Keratinocyte (primary cell): ENCODE data around the gene IFRD2. TPM values are rescaled to one million over a fixed set of nuclear protein-coding genes. Genes with fewer than 3 reads are reported as not detected.

Source experiments
- DNase-seq: peaks from one replicate; pipeline ENCODE4 v3.0.0-alpha.2; 2011; ENCODE audit warnings: low read depth, missing footprints, low spot score
- FAIRE-seq: peaks from 2 replicates; lab custom pipeline; 2011; peaks lifted over from hg19 to GRCh38; lab: Jason Lieb, UNC
- H2AFZ ChIP-seq: 2 replicates; pipeline ENCODE4 v1.6.0; 2012; ENCODE audit warnings: low read length, control low read depth, inconsistent platforms; ENCODE audit not compliant: control insufficient read depth
- H3K27ac ChIP-seq: 2 replicates; pipeline ENCODE4 v1.5.1; 2011; ENCODE audit warnings: low read length; ENCODE audit not compliant: control insufficient read depth, insufficient read depth
- H3K27me3 ChIP-seq: 3 replicates; pipeline ENCODE4 v1.6.0; 2011; ENCODE audit warnings: low read length; ENCODE audit not compliant: control insufficient read depth, insufficient read depth; ENCODE audit errors: extremely low read depth
- H3K36me3 ChIP-seq, 2 experiments: 2 replicates in 1 of 2; 3 replicates in 1 of 2; pipeline ENCODE4 v1.5.1; 2011; ENCODE audit warnings: low read length in 2 of 2, mild to moderate bottlenecking in 1 of 2; ENCODE audit not compliant: control insufficient read depth in 2 of 2, insufficient read depth in 2 of 2; ENCODE audit errors: extremely low read depth in 1 of 2
- H3K4me1 ChIP-seq: 3 replicates; pipeline ENCODE4 v1.5.1; 2011; ENCODE audit warnings: low read length; ENCODE audit not compliant: control insufficient read depth, insufficient read depth; ENCODE audit errors: extremely low read depth
- H3K4me2 ChIP-seq: 3 replicates; pipeline ENCODE4 v1.6.0; 2011; ENCODE audit warnings: low read depth, low read length; ENCODE audit not compliant: control insufficient read depth, insufficient read depth; ENCODE audit errors: extremely low read depth
- H3K4me3 ChIP-seq, 3 experiments: fragments of 200-600 bp in 1 of 3; sonication (generic) in 1 of 3; 2 replicates in 2 of 3; 3 replicates in 1 of 3; pipeline ENCODE4 v1.5.1; 2011 to 2016; ENCODE audit warnings: low read length in 3 of 3, mild to moderate bottlenecking in 3 of 3, control low read depth in 2 of 3, inconsistent platforms in 1 of 3, low read depth in 1 of 3, mixed read lengths in 1 of 3, mixed run types in 1 of 3, moderate library complexity in 1 of 3; ENCODE audit not compliant: control insufficient read depth in 2 of 3, insufficient read depth in 2 of 3; ENCODE audit errors: extremely low read depth in 1 of 3
- H3K79me2 ChIP-seq: 2 replicates; pipeline ENCODE4 v1.6.0; 2012; ENCODE audit warnings: low read length; ENCODE audit not compliant: control insufficient read depth, insufficient read depth
- H3K9ac ChIP-seq: 3 replicates; pipeline ENCODE4 v1.6.0; 2011; ENCODE audit warnings: low read length; ENCODE audit not compliant: control insufficient read depth, insufficient read depth; ENCODE audit errors: extremely low read depth
- H3K9me1 ChIP-seq: 3 replicates; pipeline ENCODE4 v1.6.0; 2011; ENCODE audit warnings: low read length; ENCODE audit not compliant: control insufficient read depth, insufficient read depth; ENCODE audit errors: extremely low read depth
- H3K9me3 ChIP-seq: 2 replicates; pipeline ENCODE4 v1.5.1; 2012; ENCODE audit warnings: low read depth, low read length; ENCODE audit not compliant: control insufficient read depth
- H4K20me1 ChIP-seq: 3 replicates; pipeline ENCODE4 v1.6.0; 2011; ENCODE audit warnings: low read length; ENCODE audit not compliant: control insufficient read depth, insufficient read depth; ENCODE audit errors: extremely low read depth
- EZH2 ChIP-seq: IDR thresholded peaks from one replicate; pipeline ENCODE4 v1.6.1; 2012; ENCODE audit warnings: inconsistent platforms, mild to moderate bottlenecking, low read length, moderate library complexity
- dilution Hi-C: fragments of 300-500 bp; cut with MboI; formaldehyde crosslinking; loops from one replicate; pipeline ENCODE4 v1.7.0; 2020; ENCODE audit warnings: low sequenced_read_pairs; ENCODE audit not compliant: extremely low pct_ligation_motif_present
- polyA plus RNA-seq, 5 experiments: library from polyadenylated mRNA; depleted of rRNA in 3 of 5; stranded (reverse) in 3 of 5; stranded (forward) in 1 of 5; unstranded in 1 of 5; fragments of >200 nt; gene quantifications; 1 replicate in 1 of 5; 2 replicates in 3 of 5; 3 replicates in 1 of 5; pipeline versions ENCODE4 v1.2.1 to v1.2.3, GENCODE V29; 2011 to 2012; ENCODE audit warnings: missing spikeins in 2 of 5, low read depth in 1 of 5, low replicate concordance in 1 of 5
- TF ChIP-seq, protein P1 (sequence below), 3 experiments: IDR thresholded peaks in 1 of 3; conservative IDR thresholded peaks in 1 of 3; optimal IDR thresholded peaks in 1 of 3; 2 replicates in 2 of 3; 3 replicates in 1 of 3; pipeline versions ENCODE3 to v1.5.1; 2011; ENCODE audit warnings: low read length in 3 of 3, mild to moderate bottlenecking in 3 of 3, moderate library complexity in 2 of 3, control low read depth in 1 of 3, inconsistent platforms in 1 of 3; ENCODE audit not compliant: insufficient read depth in 2 of 3; ENCODE audit errors: extremely low read depth in 1 of 3

Gene IFRD2
- polyA plus RNA-seq, 1 donor (not counting 4 experiments of a cell fraction or from before 2014, with no cell fraction given): 50.3 TPM

DNA sequence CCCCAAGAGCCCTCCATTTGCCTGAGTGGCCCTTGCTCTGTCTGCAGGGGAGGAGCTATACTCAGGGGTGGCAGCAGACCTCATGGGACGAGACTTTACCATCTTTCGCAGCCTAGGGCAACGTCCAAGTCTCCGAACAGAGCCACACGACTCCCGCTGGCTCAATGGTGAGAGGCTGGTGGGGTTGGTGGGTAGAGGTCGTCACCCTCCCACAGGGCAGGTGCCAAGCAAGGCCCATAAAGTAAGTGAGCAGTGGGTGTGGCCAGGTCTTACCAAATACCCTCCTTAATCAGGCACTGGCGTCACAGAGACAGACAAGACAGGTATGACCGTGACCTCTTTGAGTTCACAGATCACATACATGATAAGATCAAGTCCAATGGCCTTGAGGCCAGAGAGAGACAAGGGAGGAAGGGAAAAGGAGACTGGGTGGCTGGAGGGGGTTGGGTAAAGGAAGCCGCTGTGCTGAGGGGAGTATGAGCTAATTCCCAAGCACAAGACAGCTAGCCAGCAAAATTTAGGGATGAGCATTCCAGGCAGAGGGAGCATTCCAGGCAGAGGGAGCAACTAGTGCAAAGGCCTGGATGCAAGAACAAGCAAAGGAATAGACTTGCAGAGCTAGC lies 20.8 kb downstream of the IFRD2 start:
- no peak for TF ChIP-seq EZH2
- H3K79me2 ChIP-seq: no peaks in the 10 kb centered on the region
- FAIRE-seq (no peak), DNase-seq (no peak)
- no peaks in the 10 kb centered on the region for H4K20me1 ChIP-seq
- H3K27me3 ChIP-seq: peaks cover 34% of the 10 kb centered on the region
- H3K4me2 ChIP-seq: no peak overlapping the region
- no peaks in the 10 kb centered on the region for H3K36me3 ChIP-seq
- dilution Hi-C loops: no loop called here
- no peak overlapping the region for H3K4me3 ChIP-seq
- no peak overlapping the region for H3K9ac ChIP-seq
- H3K4me1 ChIP-seq: peaks cover 28% of the 10 kb centered on the region
- H3K27ac ChIP-seq: no peak overlapping the region
- H3K9me3 ChIP-seq: no peaks in the 10 kb centered on the region
- no peak overlapping the region for H2AFZ ChIP-seq
- H3K9me1 ChIP-seq: no peaks in the 10 kb centered on the region

DNA sequence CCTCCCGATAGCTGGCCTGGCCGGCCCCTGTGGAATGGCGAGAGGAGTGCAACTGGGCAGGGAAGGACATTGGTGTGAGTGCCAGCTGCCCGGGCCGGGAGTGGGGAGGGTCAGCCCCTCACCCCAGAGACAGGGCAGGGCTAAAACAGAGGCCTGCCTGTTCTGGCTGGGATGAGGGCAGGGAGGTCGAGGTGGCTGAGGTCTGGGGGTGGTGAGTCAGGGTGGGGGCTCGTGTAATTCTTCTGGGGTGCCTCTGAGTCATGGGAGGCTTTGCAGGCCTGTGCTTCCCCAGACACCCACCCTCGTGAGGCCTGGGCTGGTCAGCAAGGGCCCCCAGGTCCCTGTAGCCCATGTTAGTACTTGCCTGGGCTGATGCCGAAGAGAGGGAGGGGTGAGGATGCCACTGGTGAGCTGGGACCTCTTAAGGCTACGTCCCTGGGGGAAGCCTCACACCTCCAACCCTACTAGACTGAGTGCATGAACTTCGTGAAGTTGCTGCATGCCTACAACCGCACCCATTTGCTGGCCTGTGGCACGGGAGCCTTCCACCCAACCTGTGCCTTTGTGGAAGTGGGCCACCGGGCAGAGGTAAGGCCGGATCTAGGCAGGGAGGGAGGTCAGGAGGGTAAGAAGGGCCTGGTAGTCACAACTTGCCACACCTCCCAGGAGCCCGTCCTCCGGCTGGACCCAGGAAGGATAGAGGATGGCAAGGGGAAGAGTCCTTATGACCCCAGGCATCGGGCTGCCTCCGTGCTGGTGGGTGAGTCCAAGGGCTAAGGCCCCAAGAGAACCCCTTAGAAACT lies 21.6 kb downstream of the IFRD2 start:
- Histone ChIP-seq H4K20me1 (no peaks in the 10 kb centered on the region), H3K27me3 (peaks cover 26% of the 10 kb centered on the region), H2AFZ (no peak overlapping the region), H3K4me1 (peaks cover 28% of the 10 kb centered on the region), H3K36me3 (no peaks in the 10 kb centered on the region), H3K4me3 (no peak overlapping the region), H3K79me2 (no peaks in the 10 kb centered on the region), H3K9ac (no peak overlapping the region), H3K9me1 (no peaks in the 10 kb centered on the region), H3K4me2 (no peak overlapping the region), H3K9me3 (no peaks in the 10 kb centered on the region), H3K27ac (no peak overlapping the region)
- FAIRE-seq (no peak), DNase-seq (no peak)
- TF ChIP-seq EZH2: no peak
- TF ChIP-seq, protein P1, sequence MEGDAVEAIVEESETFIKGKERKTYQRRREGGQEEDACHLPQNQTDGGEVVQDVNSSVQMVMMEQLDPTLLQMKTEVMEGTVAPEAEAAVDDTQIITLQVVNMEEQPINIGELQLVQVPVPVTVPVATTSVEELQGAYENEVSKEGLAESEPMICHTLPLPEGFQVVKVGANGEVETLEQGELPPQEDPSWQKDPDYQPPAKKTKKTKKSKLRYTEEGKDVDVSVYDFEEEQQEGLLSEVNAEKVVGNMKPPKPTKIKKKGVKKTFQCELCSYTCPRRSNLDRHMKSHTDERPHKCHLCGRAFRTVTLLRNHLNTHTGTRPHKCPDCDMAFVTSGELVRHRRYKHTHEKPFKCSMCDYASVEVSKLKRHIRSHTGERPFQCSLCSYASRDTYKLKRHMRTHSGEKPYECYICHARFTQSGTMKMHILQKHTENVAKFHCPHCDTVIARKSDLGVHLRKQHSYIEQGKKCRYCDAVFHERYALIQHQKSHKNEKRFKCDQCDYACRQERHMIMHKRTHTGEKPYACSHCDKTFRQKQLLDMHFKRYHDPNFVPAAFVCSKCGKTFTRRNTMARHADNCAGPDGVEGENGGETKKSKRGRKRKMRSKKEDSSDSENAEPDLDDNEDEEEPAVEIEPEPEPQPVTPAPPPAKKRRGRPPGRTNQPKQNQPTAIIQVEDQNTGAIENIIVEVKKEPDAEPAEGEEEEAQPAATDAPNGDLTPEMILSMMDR (optimal IDR thresholded peaks at IDR 0.05 in 1 of 3, IDR thresholded peaks at IDR 0.05 in 1 of 3, conservative IDR thresholded peaks at IDR 0.05 in 1 of 3; ENCODE audit: extremely low read depth in 1 of 3, insufficient read depth in 2 of 3, low read length in 3 of 3): no peak
- dilution Hi-C loops: no loop called here
